ENCODE measurements around the gene SRCAP.

- TF ChIP-seq CTCF (IDR thresholded peaks at IDR 0.05), result no peak
- no peak for TF ChIP-seq POLR2A (IDR thresholded peaks at IDR 0.05)
Observed at GRCh38 chr16:30767767-30768465, 68.9 kb downstream of the SRCAP start.
